Hepatocyte (in vitro differentiated cells): ENCODE data around the gene TTLL4.

Source experiments
- EZH2 ChIP-seq: fragments of 200-600 bp; sonication (generic); IDR thresholded peaks from 2 replicates; pipeline ENCODE4 v1.6.1; 2016; ENCODE audit warnings: antibody characterized with exemption, mild to moderate bottlenecking, borderline replicate concordance
- EZH2phosphoT487 ChIP-seq: fragments of 200-600 bp; sonication (generic); IDR thresholded peaks from one replicate; pipeline ENCODE4 v1.6.1; 2018; ENCODE audit warnings: antibody characterized with exemption, mild to moderate bottlenecking, low read depth, moderate library complexity; ENCODE audit not compliant: unreplicated experiment, severe bottlenecking
- TF ChIP-seq, protein P1 (sequence below): fragments of 200-600 bp; sonication (generic); IDR thresholded peaks from 2 replicates; pipeline ENCODE4 v1.5.1; 2016; ENCODE audit warnings: antibody characterized with exemption, mild to moderate bottlenecking; ENCODE audit not compliant: poor library complexity

- TF ChIP-seq EZH2 (no peak), EZH2phosphoT487 (no peak)
- TF ChIP-seq, protein P1, sequence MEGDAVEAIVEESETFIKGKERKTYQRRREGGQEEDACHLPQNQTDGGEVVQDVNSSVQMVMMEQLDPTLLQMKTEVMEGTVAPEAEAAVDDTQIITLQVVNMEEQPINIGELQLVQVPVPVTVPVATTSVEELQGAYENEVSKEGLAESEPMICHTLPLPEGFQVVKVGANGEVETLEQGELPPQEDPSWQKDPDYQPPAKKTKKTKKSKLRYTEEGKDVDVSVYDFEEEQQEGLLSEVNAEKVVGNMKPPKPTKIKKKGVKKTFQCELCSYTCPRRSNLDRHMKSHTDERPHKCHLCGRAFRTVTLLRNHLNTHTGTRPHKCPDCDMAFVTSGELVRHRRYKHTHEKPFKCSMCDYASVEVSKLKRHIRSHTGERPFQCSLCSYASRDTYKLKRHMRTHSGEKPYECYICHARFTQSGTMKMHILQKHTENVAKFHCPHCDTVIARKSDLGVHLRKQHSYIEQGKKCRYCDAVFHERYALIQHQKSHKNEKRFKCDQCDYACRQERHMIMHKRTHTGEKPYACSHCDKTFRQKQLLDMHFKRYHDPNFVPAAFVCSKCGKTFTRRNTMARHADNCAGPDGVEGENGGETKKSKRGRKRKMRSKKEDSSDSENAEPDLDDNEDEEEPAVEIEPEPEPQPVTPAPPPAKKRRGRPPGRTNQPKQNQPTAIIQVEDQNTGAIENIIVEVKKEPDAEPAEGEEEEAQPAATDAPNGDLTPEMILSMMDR = no peak
Measured at GRCh38 chr2:218783688-218784087, 73.1 kb downstream of the TTLL4 start.
